Lung (tissue), 12 donors: ENCODE data around the gene BATF3. TPM values are rescaled to one million over a fixed set of nuclear protein-coding genes. Genes with fewer than 3 reads are reported as not detected.
"Not testable (repeated sequence)": the region's sequence is repeated elsewhere in the genome, so short reads cannot be mapped to it uniquely, and the experiment has no call there.

ENCODE experiments used
- ATAC-seq: fragments of 200-7000 bp; cut with Tn5 transposase; one replicate; pipeline ENCODE4 v1.9.1; 2020; ENCODE audit warnings: moderate number of reproducible peaks; ENCODE audit not compliant: insufficient read depth, low FRiP score
- DNase-seq, 3 donors: peaks; one replicate each; pipeline ENCODE4 v3.0.0-alpha.2; 2013 to 2017
- H3K27ac ChIP-seq, 2 donors: one replicate each; pipeline ENCODE4 v1.5.1; 2013; ENCODE audit warnings: mild to moderate bottlenecking in 2 of 2, moderate library complexity in 2 of 2, control low read depth in 1 of 2, inconsistent platforms in 1 of 2, low read depth in 1 of 2, low read length in 1 of 2
- H3K27me3 ChIP-seq, 3 donors: one replicate each; pipeline ENCODE4 v1.5.1; 2013; ENCODE audit warnings: low read length in 2 of 3; ENCODE audit not compliant: control insufficient read depth in 3 of 3, insufficient read depth in 3 of 3
- H3K36me3 ChIP-seq, 4 donors: one replicate each; pipeline ENCODE4 v1.5.1; 2013; ENCODE audit warnings: low read length in 4 of 4, mild to moderate bottlenecking in 1 of 4, moderate library complexity in 1 of 4; ENCODE audit not compliant: control insufficient read depth in 4 of 4, insufficient read depth in 4 of 4
- H3K4me1 ChIP-seq, 5 donors: one replicate each; pipeline ENCODE4 v1.5.1; 2013; ENCODE audit warnings: low read length in 5 of 5, mild to moderate bottlenecking in 2 of 5, moderate library complexity in 1 of 5; ENCODE audit not compliant: control insufficient read depth in 5 of 5, insufficient read depth in 5 of 5
- H3K4me3 ChIP-seq: one replicate; pipeline ENCODE4 v1.5.1; 2013; ENCODE audit warnings: mild to moderate bottlenecking, control low read depth, moderate library complexity
- H3K9ac ChIP-seq, 2 donors: one replicate each; pipeline ENCODE4 v1.5.1; 2013; ENCODE audit warnings: low read length in 2 of 2, control low read depth in 1 of 2; ENCODE audit not compliant: insufficient read depth in 1 of 2
- H3K9me3 ChIP-seq, 4 donors: one replicate each; pipeline ENCODE4 v1.5.1; 2013; ENCODE audit warnings: low read length in 3 of 4, mild to moderate bottlenecking in 1 of 4, moderate library complexity in 1 of 4; ENCODE audit not compliant: control insufficient read depth in 4 of 4, insufficient read depth in 3 of 4
- WGBS, 2 donors: extraction: QIAGEN DNeasy Blood & Tissue Kit; methylation state at CpG; one replicate each; pipeline ENCODE4 v1.1.7; 2013; 5-methylcytosine and 5-hydroxymethylcytosine counted together
- polyA plus RNA-seq, 2 donors: library from polyadenylated mRNA; stranded (reverse); fragments of 200-250 nt; gene quantifications; one replicate each; pipeline ENCODE4 v1.2.1, GENCODE V29; 2013
- total RNA-seq, 2 donors: library from RNA; depleted of rRNA in 1 of 2; stranded (reverse); fragments of >200 nt in 1 of 2; gene quantifications; one replicate each; pipeline ENCODE4 v1.2.1, GENCODE V29; 2014 to 2021
- TF ChIP-seq, protein P1 (sequence below): IDR thresholded peaks from 2 replicates; pipeline ENCODE4 v1.5.1; 2012; ENCODE audit warnings: mild to moderate bottlenecking; ENCODE audit errors: control extremely low read depth, extremely low read depth
- donor health status: control.
- donor health status: control.
- donor health status: Bipolar disorder and iron deficiency.
- donor health status: healthy.
- donor health status: DM: yes; HTN: yes; CAD: no.

Gene BATF3
- total and polyA plus RNA-seq, 4 donors = 2.4 to 24.6 (median 10.1) TPM

GRCh38 chr1:212731630-212732029, 32.0 kb upstream of the BATF3 start:
- no peaks in the 10 kb centered on the region for H3K9me3 ChIP-seq
- DNase-seq = no peak
- H3K4me1 ChIP-seq = no peaks in the 10 kb centered on the region
- no peaks in the 10 kb centered on the region for H3K27me3 ChIP-seq
- no peak overlapping the region for H3K4me3 ChIP-seq
- H3K36me3 ChIP-seq = peaks cover 0 to 2% (median 0%) of the 10 kb centered on the region in 4 donors
- 93 to 99% methylated on average over 1 of the region's 1 CpG for WGBS, 2 donors
- ATAC-seq = no peak
- no peak overlapping the region for H3K9ac ChIP-seq
- TF ChIP-seq, protein P1, sequence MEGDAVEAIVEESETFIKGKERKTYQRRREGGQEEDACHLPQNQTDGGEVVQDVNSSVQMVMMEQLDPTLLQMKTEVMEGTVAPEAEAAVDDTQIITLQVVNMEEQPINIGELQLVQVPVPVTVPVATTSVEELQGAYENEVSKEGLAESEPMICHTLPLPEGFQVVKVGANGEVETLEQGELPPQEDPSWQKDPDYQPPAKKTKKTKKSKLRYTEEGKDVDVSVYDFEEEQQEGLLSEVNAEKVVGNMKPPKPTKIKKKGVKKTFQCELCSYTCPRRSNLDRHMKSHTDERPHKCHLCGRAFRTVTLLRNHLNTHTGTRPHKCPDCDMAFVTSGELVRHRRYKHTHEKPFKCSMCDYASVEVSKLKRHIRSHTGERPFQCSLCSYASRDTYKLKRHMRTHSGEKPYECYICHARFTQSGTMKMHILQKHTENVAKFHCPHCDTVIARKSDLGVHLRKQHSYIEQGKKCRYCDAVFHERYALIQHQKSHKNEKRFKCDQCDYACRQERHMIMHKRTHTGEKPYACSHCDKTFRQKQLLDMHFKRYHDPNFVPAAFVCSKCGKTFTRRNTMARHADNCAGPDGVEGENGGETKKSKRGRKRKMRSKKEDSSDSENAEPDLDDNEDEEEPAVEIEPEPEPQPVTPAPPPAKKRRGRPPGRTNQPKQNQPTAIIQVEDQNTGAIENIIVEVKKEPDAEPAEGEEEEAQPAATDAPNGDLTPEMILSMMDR = no peak
- no peak overlapping the region for H3K27ac ChIP-seq

- TF ChIP-seq, protein P1 = no peak
- no peaks in the 10 kb centered on the region for H3K9me3 ChIP-seq
- no peaks in the 10 kb centered on the region for H3K4me1 ChIP-seq
- no peaks in the 10 kb centered on the region for H3K27me3 ChIP-seq
- 59 to 66% methylated on average over 5 of the region's 5 CpGs for WGBS, 2 donors
- ATAC-seq = no peak
- H3K36me3 ChIP-seq = peaks cover 0 to 2% (median 0%) of the 10 kb centered on the region in 4 donors
- no peak overlapping the region for H3K9ac ChIP-seq
- no peak for DNase-seq
- no peak overlapping the region for H3K4me3 ChIP-seq
- no peak overlapping the region for H3K27ac ChIP-seq
These were observed 29.0 kb upstream of the BATF3 start for GRCh38 chr1:212728606-212729005.

DNA sequence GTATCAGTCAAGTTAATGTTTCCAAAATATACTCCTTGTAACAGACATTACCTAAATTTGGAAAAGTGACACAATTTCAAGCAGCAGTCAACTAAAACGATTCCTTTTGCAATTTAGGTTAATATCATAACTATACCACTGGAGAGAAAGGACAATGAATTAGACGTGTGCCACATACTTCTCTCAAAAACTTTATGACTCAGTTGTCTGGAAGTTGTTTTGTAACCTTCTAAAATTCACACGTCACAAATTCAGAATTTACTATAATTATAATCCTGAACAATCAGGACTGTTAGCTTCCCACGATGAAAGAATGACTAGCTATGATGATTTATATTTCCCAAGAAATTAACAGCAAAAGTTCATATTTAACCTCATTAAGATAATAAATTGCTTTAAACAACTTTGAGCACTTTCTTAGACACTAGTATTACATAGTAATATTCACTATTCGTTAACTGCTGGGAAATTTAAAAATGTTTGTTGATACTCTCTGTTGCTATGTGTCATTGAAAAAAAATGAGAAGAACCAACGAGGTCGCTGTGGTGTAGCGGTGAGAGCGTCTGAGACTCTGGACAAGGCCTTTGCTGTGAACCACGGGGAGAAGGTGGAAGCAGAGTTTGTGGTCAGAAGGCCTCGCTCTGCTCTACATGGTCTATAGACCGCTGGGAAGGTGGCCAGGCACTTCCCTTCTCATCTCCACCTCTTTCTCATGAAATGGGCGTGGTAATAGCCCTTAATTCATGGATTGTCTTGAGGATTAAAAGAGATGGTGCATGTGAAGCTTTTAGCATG, 27.9 kb upstream of the BATF3 start:
- no peak for DNase-seq
- H3K27ac ChIP-seq = no peak overlapping the region
- no peak overlapping the region for H3K9ac ChIP-seq
- no peak overlapping the region for H3K4me3 ChIP-seq
- H3K4me1 ChIP-seq = no peaks in the 10 kb centered on the region
- no peak for ATAC-seq
- no peaks in the 10 kb centered on the region for H3K9me3 ChIP-seq
- H3K36me3 ChIP-seq = peaks cover 0 to 2% (median 0%) of the 10 kb centered on the region in 4 donors
- H3K27me3 ChIP-seq = no peaks in the 10 kb centered on the region
- 69 to 70% methylated on average over 13 of the region's 13 CpGs for WGBS, 2 donors
- TF ChIP-seq, protein P1 = no peak

DNA sequence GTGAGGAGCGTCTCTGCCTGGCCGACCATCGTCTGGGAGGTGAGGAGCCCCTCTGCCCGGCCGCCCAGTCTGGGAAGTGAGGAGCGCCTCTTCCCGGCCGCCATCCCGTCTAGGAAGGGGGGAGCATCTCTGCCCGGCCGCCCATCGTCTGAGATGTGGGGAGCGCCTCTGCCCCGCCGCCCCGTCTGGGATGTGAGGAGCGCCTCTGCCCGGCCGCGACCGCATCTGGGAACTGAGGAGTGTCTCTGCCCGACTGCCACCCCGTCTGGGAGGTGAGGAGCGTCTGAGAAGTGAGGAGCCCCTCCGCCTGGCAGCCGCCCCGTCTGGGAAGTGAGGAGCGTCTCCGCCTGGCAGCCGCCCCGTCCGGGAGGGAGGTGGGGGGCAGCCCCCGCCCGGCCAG, 25.0 kb upstream of the BATF3 start:
- not testable (repeated sequence) for H3K9ac ChIP-seq, DNase-seq

More for the DNA sequence above, 25.0 kb upstream of the BATF3 start:
- not testable (repeated sequence) for H3K9me3 ChIP-seq, H3K36me3 ChIP-seq, ATAC-seq, H3K27ac ChIP-seq, H3K27me3 ChIP-seq, H3K4me3 ChIP-seq, H3K4me1 ChIP-seq
- 92 to 95% methylated on average over 29 to 32 of the region's 34 CpGs for WGBS, 2 donors
